Activated T-cell treated with anti-CD3 and anti-CD28 coated beads, Interleukin-2, amount 50 U/mL, for 1 hour (primary cell): Measurements from ENCODE around the gene LRRTM4.
"Not testable (repeated sequence)": the region's sequence is repeated elsewhere in the genome, so short reads cannot be mapped to it uniquely, and the experiment has no call there.

ENCODE experiments used
- DNase-seq: peaks from one replicate; pipeline ENCODE4 v3.0.0-alpha.2; 2020

Gene LRRTM4

DNA sequence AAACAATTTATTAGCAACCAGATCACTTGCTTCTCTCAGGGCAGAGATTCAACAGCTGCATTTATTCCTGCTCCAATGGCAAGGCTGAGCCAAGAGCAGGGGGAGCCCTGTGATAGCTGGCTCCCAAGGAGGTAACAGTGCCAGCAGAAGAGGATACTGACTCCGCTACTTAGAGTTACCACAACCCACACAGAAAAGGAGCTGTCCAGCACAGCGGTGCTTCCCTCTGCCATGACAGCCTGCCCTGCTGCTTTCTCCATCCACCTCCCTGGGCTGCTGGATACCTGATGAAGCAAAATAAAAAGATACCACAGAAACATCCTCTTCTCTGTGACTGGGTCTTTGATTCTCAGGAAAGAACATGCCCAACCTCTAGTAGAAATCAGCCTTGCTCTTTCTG is 467.2 kb downstream of the LRRTM4 start:
- DNase-seq = no peak

DNA sequence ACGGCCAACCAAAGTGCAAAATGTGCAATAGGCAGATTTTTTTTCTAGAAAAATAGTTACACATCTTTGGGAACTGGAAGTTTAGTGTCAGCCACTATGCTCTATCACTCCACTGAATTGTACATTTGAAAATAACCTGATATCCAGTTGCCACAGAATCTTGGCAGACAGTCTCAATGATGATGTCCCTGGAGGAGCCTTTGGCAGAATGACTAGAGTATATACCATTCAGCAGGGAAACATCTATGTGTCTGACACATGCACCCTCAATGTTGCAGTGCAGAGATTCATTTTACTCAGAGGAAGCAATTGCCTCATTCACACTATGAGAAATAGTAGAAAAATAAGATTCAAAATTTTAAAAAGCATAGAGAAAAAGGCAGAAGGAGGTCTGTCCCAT is 475.8 kb downstream of the LRRTM4 start:
- no peak for DNase-seq

DNA sequence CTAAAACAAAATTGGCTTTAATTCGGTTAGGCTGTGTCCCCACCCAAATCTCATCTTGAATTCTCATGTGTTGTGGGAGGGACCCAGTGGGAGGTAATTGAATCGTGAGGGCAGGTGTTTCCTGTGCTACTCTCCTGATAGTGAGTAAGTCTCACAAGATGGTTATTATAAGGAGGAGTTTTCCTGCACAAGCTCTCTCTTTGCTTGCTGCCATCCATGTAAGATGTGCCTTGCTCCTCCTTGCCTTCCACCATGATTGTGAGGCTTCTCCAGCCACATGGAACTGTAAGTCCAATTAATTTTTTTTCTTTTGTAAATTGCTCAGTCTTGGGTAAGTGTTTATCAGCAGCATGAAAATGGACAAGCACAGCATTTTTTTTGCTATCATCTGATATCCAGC is 476.7 kb downstream of the LRRTM4 start:
- DNase-seq = not testable (repeated sequence)

DNA sequence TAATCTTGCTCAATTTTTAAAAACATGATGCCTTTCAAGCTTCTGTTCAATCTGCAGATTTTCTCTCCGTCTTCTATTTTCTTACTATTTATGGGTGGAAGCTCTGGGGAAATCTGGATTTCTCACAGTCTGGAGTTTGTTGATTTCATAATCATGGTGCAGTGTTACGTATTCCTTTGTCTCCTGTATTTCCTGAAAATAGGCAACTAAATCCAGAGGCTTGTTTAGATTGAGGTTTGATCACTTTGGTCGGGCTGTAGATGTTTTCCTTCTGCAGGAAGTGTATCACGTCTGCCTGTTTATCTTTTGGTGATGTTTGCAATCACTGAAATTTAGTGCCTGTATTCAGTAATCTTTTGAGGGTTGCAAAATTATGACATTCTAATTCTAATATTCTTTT is 487.7 kb downstream of the LRRTM4 start:
- DNase-seq = no peak

DNA sequence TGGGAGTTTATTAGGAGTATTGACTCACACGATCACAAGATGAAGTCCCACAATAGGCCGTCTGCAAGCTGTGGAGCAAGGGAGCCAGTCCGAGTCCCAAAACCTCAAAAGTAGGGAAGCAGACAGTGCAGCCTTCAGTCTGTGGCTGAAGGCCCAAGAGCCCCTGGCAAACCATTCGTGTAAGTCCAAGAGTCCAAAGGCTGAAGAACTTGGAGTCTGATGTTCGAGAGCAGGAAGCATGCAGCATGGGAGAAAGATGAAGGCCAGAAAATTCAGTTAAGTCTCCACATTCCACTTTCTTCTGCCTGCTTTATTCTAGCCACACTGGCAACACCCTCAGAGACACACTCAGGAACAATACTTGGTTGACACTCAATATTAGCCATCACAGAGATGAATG is 492.9 kb downstream of the LRRTM4 start:
- DNase-seq = not testable (repeated sequence)

DNA sequence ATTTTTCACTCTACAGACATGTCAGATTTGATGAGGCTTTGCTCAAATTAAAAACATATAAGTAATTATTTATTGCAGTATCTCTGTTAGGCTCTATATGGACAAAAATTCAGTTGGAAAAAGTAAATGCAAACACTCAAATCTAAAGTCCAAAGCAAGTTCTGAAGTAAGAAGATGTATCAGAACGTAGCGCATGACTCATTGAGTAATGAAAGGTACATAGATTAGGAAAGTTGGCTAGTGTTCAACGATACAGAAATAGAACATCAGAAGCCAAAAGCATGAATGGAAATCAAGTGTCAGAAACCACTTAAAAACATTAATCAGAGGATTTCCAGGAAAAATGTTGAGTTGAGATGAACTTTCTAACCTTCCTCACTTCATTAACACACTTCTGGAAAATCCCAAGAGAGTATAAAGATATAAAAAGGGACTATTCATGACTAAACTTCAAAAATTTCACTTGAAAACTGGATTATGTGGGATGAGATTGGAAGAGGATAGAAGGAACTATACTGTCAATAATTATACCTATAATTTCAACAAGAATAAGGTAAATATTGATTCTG is 494.1 kb downstream of the LRRTM4 start:
- DNase-seq = no peak

DNA sequence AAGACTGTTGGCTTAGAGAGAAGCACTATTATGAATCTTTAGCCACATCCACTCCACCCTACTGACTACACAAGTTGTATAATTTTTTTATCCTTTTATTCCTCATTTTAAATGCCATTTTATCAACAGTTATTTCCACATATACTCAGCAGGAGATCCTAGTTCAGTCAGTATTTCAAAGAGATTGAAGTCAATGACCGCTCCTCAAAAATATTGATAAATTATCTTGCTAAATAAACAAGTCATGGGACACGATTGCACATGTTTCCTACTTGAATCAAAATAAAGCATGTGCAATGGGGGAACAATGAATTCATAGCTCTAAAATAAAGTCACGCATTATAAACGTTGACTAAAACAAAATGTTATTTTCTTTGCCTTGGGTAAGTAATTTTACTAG is 496.5 kb downstream of the LRRTM4 start:
- DNase-seq = no peak

DNA sequence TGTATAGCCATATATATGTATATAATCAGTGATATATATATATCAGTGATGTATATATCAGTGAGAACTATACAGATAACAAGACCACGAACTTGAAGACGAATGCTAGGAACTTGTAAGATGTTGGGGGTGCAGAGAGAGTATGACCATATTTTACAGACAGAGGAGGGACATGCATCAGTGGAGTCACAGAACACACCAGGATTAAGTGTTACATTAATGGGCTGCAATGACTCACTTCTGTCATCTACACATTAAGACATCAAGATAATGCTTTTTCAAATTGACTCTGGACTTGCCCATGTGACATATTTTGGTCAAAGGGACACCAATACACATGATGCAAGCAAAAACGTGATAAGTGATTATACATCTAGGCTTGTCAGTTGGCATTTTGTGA is 501.0 kb downstream of the LRRTM4 start:
- no peak for DNase-seq

DNA sequence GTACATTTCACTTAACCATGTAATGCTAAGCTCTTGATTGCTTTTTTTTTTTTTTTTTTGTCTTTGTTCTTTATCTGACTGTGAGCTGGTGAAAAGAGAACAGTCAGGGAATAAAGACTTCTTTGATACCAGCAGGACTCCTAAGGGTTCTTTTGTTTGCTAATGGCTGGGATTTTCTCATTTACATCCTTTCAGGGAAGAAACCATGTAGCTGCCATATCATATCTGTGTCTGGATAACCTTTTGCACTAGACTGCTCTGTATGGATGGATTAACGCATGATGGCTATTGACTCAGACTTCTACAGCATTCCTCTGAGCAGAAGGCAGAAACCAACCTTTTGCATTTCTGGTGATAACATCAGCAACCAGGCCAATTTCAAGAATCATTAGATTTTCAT is 504.0 kb downstream of the LRRTM4 start:
- DNase-seq = no peak

DNA sequence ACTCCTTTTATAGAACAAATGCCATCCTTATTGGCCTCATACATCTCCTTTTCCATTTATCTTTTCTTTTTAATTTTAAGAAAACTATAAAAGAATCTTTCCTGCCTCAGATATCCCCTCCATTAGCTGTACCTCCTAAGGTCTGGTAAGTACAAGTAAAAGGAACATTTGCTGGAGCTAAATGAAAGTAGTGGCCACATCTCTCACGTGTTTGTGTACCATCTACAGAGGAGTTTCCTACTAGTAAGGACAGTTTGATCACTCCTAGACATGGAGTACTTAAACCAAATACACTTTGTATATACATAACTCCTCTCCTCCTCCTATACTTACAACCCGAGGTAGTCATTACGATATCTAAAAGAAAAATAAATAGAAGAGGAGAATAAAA is 504.8 kb downstream of the LRRTM4 start:
- no peak for DNase-seq

DNA sequence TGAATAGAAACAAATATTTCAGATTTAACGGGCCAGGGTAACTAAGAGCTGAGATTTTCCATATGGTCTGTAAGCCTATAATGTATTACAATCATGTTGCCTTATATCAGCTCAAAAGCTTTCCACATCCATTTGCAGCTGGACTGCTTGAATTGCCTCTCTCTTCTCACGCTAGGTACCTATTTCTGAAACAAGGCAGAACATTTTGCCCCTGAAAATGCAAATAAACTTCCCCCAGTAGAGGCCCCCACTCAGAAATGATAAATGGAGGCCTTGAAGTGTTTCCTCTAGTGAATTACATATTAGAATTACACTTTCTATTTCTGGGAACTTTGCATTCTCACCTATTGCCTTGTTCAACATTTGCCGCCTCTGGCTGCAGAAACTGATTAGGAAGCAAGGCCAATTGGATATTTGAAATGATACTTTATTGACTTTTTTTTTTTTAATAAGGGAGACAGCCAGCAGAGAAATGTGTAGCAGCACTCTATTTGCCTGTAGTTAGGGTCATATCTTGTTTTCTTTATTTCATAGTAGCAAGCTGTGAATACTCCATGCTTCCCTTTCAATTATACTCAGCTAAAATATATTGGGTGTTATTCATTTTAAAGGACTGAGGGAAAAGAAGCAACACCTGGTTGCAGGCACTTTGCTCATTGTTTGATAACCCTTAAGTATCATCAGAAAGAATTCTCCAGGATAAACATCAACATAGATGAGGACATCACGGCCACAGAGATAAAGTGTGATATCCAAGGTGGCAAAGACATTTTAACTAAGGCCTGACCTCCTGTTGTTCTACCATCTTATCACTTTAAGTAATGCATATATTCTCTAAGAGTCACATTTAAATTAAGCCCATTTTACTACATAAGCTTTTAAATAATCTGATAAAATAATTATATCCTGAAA is 505.5 kb downstream of the LRRTM4 start:
- no peak for DNase-seq

DNA sequence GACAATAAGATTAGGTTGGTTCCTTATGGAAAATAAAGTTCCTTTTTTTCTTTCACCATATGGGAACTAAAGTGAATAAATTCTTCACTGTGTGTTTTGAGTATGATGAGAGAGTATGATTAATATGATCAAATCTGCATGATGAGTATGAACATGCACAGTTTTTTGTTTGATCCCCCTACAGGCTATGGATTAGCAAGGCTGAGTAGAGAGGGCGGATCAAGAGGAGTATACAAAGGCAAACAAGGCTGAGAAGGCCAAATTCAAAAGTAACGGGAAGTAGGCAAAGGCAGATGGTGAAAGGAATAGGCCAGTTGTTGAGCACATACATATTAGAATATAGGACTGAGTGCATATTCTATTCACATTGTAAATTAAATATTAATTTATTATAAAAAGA is 508.2 kb downstream of the LRRTM4 start:
- DNase-seq = no peak

DNA sequence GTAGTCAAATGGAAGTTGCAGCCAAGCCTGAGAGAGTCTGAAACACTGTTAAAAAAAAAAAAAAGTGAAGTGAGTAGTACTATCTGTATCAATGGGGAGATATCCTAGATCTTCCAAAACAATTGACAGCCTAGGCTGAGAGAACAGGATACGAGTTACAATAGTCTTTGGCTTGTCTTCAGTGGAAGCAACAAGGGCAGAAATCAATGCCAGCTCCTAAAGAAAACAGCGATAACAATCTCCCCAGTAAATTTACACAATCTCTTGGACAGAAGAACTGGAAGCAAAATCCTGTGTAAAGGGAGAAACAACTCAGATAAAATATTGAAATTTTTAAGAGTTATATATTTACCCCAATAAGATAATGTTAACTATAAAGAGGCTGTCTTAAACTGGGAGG is 508.7 kb downstream of the LRRTM4 start:
- no peak for DNase-seq

DNA sequence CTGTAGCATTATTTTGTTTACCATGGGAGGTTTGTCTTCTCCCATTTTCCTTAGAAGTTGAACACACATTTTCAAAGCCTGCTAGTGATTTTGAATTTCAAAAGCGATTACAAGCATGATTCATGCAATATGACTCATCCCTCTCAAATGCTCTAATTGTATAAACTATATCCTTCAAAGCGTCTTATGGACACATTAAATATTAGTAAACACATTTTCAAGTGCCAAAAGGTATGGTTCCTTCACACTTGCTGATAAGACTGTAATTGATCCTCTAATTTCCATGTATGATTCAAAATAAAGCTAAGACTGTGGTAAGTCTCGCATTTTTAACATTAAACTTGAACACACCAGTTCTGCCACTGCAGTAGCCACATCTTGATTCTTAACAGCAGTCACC is 512.9 kb downstream of the LRRTM4 start:
- no peak for DNase-seq

DNA sequence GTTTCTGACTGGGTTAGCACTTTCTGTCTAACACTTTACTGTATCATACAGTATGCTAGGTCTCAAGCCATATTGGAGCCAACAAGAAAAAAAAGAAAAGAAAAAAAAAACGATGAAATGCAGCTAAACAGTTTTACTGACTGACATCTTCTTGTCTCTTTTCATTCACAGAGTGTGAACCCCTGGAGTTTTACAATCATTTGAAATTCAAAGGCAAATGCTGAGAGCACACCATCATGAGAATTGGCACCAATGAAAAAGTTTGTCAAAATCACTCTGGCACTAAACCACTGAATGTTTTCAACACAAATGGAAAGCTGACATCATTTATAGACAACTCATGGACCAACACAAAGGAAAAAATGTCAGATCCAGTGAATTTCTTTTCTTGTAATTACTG is 513.3 kb downstream of the LRRTM4 start:
- DNase-seq = no peak

DNA sequence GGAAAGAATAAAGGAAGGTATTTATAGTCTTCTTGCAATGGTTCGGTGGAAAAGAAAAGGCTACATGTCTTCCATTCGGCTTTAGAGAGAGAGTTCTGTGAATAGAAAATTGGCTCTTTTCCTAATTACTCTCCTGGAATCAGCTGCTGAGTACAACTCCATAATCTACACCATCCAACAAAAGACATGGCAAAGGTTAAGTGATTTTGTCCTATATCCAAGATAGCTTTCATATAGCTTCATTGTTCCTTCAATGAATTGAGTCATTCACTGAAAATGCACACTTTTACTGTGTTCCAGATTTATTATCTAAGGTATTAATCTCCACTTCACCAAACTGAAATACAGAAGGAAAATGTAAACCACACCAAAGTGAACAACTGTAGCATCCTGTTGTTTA is 514.5 kb downstream of the LRRTM4 start:
- DNase-seq = no peak

DNA sequence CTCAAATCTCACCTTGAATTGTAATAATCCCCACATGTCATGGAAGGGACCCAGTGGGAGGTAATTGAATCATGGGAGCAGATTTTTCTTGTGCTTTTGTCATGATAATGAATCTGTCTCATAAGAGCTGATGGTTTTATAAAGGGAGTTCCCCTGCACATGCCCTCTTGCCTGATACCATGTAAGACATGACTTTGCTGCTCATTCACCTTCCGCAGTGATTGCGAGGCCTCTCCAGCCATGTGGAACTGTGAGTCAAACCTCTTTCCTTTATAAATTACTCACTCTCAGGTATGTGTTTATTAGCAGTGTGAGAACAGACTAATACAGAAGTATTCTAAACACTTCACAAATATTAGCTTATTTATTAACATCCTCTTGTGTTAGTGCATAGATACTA is 516.7 kb downstream of the LRRTM4 start:
- no peak for DNase-seq

DNA sequence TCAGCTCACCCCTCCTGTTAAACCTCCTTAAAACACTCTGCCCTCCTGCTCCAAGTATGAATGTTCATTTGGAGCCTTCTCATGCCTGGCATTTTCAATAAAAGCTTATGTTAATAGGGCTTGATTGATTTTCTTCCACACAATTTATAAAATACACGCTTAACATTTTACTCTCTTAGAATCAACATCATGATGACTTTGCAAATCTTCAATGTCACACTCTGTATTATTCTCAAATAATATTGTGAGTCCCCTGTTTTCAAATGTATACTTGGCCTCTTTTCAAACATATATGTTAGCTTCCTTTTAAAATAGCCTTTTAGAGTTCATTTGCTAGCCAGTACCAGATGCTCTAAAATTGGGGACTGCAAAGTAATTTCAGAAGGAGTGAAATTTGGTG is 520.3 kb downstream of the LRRTM4 start:
- no peak for DNase-seq

DNA sequence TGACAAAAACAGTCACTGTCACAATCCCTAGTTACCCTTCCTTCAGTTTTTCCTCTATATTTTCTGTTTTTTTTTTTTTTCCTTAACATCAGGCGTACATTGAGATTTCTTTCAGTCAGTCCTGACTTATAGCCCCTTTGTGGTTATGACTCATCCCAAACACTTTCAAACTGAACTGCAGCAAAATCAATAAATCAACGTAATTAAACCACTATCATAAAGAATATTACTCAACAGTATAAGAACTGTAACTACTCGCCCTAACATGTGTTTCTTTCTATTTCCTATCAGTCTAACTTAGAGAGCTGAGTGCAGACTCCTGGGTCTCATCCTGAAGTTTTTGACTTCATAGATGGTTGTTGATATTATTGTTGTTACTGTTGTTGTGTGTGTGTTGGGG is 523.5 kb downstream of the LRRTM4 start:
- no peak for DNase-seq

DNA sequence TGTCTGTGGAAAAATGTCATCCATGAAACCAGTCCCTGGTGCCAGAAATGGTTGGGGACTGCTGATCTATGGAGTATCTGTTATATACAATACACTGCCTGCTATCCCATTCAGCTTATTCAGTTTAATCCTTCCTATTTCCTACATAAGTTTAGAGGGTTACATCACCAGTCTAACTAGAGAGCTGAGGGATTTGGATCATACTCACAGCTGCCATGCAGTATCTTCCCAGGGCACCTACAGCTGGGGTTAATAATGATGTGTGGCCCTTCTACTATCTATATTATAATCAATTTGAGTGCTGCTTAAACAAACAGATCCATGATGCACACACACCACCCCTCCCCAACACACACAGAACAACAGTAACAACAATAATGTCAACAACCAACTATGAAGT is 524.0 kb downstream of the LRRTM4 start:
- DNase-seq = no peak

DNA sequence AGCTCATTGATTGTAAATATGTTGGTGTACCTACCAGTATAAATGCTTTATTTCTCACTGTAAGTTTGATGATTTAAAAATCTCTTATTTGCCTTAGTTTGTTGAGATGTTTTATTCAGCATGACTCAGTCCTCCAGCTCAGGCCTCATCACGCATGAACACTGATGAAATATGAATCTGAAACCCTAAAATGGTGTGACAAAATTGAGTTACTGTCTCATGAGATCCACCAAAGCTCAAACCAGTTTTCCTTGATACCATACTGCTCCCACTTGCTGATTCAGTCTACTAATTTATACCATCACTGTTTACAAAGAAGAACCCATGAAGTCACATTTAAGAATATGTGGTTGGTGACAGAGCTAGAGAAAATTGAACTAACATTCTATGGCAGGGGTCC is 524.9 kb downstream of the LRRTM4 start:
- DNase-seq = no peak

DNA sequence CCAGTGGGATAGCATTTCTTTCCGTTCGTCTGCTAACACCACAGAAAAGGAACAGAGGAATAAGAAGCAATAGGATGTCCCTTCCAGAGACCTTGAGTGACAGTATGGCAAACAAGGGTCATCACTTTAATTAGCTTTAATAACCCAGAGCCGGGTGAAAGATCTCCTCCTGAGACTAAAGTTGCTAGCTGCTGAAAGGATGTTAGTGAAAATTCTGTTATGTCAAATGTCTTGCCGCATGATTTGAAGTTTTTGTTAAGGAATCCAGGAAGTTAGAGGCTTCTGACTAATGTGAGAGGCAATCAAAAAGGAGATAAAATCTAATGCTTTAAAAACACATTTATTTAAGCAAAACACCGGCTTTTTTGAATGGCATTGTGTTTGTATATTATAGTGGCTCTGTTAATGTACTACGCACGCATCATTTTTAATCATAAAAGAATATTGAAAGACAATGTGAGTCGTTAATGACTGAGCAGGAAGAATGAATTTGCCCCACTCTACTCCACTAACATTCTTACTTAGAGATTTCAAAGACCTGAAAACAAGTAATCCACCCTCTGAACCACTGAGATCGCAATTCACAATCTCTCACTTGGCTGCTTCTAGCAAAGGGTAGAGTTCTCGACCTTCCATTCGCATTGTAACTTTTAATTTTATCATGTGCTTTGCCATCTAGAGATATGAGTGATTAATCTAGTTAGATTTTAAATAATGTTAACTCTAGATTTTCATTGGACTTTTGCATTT is 536.6 kb downstream of the LRRTM4 start:
- DNase-seq = no peak

DNA sequence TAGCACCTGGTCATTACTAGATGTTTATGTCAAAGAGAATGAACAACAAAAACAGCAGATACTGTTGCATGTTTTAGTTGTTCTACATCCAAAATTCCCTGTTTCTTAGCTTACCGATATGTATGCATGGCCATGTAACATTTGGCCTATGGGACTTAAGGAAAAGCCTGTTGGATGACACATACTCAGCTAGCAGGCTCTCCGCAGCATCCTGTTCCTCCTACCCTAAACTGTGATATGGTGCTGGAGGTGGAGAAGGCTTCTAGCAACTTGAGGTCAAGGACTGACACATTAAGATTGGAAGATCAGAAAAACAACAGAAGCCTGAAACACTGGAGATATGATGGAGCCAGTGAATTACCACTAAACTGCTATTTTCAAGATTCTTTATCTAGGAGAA is 537.8 kb downstream of the LRRTM4 start:
- no peak for DNase-seq
